OCI-LY7 (cell line): ENCODE measurements around the gene PARVB.

Experiments used
- CTCF ChIP-seq: fragments of 200-600 bp; sonication (generic); conservative IDR thresholded peaks from 2 replicates; pipeline ENCODE4 v1.5.1; 2014; ENCODE audit warnings: mild to moderate bottlenecking, antibody characterized with exemption, low read length, moderate library complexity, mixed read lengths
- EZH2phosphoT487 ChIP-seq: fragments of 200-600 bp; sonication (generic); IDR thresholded peaks from 2 replicates; pipeline ENCODE4 v1.6.1; 2018; ENCODE audit warnings: low read depth, borderline replicate concordance, mild to moderate bottlenecking, mixed run types, antibody characterized with exemption, low read length, moderate library complexity, mixed read lengths

DNA sequence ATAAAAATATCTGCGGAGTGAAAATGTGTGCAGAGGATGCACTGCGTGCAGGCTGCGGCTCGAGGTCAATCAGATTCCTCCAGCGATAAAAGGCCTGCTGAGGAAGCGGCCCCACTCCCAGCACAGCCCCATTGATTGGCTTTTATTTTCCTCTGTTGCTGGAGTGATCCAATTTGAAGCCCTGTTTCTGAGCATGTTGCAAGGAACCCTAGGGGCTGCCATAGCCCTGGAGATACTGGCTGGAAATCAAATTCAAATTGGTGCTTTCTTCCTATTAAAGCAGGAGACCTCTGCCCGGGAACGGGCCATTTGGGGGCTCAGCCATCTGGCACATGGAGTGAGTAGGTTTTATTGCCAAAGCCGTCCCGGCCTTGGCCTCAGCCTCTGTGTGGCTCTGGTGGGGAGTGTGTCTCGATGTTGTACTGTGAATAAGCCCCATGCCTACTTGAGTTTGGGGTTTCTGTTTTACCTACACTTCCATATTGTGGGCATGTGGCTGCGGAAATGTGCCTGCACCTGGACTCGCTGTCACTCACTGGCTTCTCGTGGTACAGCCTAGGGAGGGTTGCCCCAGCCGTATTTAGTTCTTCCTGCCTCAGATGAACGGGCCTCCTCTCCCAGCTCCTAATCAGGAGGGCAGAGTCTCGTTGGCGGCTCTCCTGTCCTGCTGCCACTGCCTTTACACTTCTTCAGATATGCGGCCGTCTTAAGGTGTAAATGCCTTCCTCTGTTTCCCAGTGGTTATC is 25.6 kb downstream of the PARVB start:
- no peak for TF ChIP-seq CTCF
- no peak for TF ChIP-seq EZH2phosphoT487
